HG02642 (cell line): Measurements from ENCODE around the gene QRFP.

Experiments used
- ATAC-seq: cut with Tn5 transposase; IDR thresholded peaks from one replicate; pipeline ENCODE4 v1.9.1; 2021; ENCODE audit warnings: mild to moderate bottlenecking; ENCODE audit not compliant: unreplicated experiment, poor library complexity

The QRFP gene

GRCh38 chr9:130905902-130906734, 9.5 kb upstream of the QRFP start:
- no peak for ATAC-seq

- ATAC-seq, result no peak
These were observed 8.7 kb upstream of the QRFP start for GRCh38 chr9:130905125-130905901.

- ATAC-seq, result no peak
These were observed 7.7 kb upstream of the QRFP start for GRCh38 chr9:130904070-130905044.

DNA sequence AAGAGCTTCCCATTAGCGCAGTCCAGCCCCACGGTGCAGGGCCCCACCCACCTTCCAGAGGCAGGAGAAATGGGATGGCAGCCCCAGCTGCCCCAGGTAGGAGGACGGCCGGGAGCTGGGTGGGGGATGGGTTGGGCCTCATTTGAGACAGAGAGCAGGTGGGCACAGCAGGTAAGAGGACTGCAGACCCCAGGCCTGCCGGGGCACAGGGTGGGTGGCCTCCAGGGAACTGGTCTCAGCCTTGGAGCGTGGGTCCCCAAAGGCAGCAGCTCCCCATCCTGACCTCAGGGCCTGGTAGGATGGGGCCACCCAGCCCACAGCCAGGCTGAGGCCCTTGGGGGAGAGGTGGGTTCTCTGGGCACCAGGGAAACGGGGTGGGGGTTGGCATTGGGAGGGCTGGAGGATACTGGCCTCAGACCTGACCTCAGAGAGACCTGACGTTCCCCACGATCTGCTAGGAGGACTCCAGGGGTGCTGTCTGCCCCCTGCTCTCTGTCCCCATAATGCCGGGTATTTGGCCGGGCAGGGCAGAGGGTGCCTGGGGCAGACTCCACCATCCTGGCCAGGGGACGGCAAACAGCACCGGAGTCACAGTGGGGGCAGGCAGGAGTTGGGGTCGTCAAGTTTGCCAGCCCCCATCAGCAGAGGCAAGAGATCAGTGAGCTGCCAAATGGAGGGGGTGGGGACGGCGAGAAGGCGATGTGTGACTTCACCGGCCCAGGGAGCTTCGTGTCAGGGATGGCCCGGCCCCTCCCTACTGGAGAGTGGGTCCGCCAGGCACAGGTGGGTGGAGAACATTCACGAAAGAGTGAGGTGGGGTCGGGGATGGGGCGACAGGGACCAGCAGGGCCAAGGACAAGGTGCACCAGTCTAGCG, 6.8 kb upstream of the QRFP start:
- no peak for ATAC-seq

- no peak for ATAC-seq
These were observed 5.9 kb upstream of the QRFP start for GRCh38 chr9:130902204-130903185.

DNA sequence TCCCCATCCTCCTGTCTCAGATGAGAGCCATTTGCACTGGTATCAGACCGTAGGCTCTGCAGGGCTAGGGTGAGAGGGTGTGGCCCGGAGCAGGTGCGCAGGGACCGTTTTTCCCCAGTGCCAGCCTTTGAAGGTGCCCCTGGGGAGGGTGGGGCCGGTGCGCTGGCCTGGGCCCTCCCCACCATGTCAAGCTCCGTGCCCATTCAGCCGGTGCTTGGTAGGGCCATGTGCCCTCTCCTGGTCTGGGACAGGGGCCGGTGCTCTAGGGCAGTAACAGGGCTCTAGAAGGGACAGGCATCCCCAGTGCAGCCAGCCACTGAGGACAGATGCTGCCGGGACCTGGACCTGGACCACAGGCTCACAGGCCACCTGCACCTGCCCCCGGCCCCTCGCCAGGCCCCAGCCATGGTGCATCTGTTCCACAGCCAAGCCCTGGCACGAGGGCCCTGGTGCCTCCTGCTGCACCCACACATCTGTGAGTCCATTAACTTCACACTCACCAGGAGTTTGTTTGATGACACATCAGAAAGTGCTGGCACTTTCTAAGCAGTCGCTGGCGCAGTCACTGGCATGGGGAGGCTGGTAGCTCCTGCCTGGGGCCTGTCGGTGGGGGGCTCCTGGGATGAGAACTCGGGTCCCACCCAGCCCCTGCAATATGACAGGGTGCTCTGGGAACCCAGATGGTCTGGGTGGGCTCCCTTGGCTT, 5.0 kb upstream of the QRFP start:
- no peak for ATAC-seq

- ATAC-seq, result no peak
These were observed 4.3 kb upstream of the QRFP start for GRCh38 chr9:130900701-130901497.

DNA sequence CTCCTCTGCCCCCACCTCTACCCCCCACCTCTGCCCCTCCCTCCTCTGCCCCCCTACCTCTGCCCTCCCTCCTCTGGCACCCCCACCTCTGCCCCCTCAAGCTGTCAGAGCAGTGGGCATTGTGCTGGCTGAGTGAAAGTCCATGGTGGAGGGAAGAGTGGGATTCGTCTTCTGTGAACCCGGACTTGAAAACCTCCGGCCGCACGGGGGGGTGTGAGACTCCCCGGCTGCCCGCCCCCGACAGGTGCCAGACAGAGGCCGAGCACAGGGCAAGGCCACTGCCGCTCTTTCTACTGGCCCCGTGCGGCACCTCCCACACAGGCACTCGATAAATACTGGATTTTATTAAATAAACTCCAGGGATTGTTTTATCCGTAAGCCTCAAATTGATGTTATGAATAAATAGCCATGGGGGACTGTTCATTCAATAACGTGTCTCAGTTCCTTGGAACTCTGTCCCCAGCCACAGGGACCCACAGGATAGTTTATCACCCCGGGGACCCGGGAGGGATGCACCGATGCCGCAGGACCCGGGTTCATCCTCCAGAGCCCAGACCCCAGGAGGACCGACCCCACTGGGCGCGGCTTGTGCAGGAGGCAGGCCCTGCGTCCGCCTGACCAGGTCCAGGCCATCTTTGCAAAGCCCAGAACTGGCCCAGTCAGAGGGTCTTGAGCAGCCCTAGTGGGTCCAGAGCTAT, 2.6 kb upstream of the QRFP start:
- no peak for ATAC-seq

- ATAC-seq, result no peak
These were observed 1.9 kb upstream of the QRFP start for GRCh38 chr9:130898552-130898852.

DNA sequence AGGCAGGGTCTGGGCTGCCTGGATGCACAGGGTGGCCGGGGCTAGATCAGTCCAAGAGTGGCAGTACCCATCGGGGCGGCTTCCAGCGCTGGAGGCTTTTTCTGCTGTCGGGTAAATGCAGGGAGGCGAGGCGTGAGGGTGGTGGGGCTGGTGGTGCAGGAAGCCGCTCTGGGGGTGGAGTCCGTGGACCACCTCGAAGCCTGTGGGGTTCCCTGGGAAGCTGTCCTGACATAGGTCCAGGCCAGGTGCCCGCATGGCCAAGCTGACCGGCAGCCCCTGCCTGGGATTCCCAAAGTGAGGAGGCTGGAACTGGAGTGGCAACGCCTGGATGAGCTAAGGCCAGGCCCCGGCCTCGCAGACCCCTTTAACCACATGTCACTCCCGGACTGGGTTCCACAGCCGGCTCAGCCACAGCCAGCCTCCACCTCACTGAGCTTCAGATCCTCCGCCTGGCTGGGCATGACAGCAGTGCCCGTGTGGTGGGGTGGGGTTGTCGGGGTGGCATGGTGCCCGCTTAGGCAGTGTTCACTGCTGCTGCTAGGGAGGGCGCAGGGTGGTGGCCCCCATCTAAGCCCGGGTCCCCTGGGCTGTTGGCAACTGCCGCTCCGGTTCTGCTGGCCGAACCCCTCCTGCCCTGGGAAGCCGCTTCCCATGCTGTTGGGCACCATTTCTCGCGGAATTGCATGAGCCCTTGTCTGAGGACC, 1.4 kb upstream of the QRFP start:
- ATAC-seq, result no peak

DNA sequence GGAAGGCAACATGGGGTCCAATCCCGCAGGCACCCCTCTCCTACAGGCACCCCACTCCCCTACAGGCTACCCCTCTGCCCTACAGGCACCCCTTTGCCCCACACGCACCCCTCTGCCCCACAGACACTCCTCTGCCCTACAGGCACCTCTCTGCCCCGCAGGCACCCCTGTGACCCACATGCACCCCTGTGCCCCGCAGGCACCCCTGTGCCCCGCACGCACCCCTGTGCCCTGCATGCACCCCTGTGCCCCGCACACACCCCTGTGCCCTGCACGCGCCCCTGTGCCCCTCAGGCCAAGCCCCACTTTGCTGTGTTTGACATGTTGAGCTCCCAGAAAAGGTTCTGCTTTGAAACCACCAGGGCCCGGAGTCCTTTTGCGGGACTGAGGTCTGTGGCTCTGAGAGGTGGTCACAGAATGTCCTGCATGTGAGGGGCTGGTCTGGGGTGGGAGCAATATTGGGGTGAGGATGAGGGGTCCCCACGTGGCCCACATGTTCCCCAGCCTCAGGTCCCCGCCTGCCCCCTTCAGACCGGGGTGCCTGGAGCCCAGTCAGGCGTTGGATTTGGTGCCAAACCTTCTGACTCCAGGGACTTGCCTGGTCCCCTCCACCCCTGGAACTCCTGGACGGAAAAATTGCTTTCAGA, 616 bp upstream of the QRFP start:
- ATAC-seq, result no peak

GRCh38 chr9:130895481-130896232, 955 bp downstream of the QRFP start:
- ATAC-seq, result no peak

DNA sequence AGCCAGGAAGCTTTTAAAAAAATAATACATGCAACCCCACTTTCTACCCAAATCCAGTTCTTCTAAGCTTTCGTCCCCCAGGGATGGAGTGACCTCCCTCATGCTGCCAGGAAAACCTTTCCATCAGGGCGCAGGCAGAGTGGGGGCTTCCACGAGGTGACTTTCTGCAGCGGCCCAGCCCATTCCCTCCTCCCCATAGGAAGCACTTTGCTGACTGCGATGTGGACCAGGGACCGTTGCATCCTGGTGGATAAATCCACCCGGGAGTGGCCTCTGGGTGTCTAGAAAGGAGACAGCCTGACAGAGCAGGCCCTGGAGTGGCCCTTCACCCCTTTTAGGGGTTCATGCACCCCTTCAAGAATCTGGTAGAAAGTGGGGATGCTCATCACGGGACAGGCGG, 1.6 kb downstream of the QRFP start:
- ATAC-seq, result no peak

DNA sequence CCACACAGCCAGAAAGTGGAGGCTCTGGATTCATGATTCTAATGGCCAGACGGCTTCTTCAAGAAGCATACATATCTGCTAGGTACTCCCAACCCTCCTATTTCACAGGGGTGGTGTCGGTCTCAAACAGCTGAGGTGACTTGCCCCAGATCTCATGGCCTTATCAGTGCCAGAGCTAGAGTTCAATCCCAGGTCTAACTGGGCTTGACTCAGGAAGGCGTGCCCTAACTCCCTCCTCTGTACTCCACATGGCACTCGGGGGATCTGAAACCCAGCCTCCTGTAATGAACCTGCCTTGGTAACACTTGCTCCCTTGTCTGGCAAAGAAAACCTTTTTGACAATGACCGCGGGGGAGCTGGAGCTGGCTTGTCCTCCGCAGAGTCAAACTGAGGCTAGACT, 2.1 kb downstream of the QRFP start:
- no peak for ATAC-seq
